Measurements from ENCODE around the gene LRCH4. TPM values are rescaled to one million over a fixed set of nuclear protein-coding genes. Genes with fewer than 3 reads are reported as not detected.

Gene LRCH4
- total and polyA plus RNA-seq, 9 of the 15 experiments (the other 6 are each of a cell fraction or from before 2014, with no cell fraction given): 0.06 to 63.3 (median 15.0) TPM

- no peak for TF ChIP-seq IRF9 (tag; IDR thresholded peaks at IDR 0.05)
- TF ChIP-seq, protein P1, sequence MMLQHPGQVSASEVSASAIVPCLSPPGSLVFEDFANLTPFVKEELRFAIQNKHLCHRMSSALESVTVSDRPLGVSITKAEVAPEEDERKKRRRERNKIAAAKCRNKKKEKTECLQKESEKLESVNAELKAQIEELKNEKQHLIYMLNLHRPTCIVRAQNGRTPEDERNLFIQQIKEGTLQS (IDR thresholded peaks at IDR 0.05): peak; percentile 88
- TF ChIP-seq, protein P1 (CRISPR knock-in tag; conservative IDR thresholded peaks at IDR 0.05): no peak; the same call in 1 of the 2 replicates
- 0 out of 2 replicates have a peak, but pooled peaks have one; percentile 34 for TF ChIP-seq LEF1 (IDR thresholded peaks at IDR 0.05)
- TF ChIP-seq ZNF785 (CRISPR knock-in tag; IDR thresholded peaks at IDR 0.05): no peak
- peak; percentile 28; the same call in 1 of the 2 replicates for TF ChIP-seq RAD51 (IDR thresholded peaks at IDR 0.05; ENCODE audit: borderline replicate concordance, low read depth)
- TF ChIP-seq, protein P2, sequence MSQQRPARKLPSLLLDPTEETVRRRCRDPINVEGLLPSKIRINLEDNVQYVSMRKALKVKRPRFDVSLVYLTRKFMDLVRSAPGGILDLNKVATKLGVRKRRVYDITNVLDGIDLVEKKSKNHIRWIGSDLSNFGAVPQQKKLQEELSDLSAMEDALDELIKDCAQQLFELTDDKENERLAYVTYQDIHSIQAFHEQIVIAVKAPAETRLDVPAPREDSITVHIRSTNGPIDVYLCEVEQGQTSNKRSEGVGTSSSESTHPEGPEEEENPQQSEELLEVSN (IDR thresholded peaks at IDR 0.05; ENCODE audit: borderline replicate concordance in 1 of 2, extremely low read depth in 1 of 2, insufficient read depth in 1 of 2, insufficient read length in 1 of 2, low read depth in 1 of 2, low read length in 1 of 2, poor library complexity in 1 of 2, severe bottlenecking in 1 of 2): peak in 1 of 2 experiments; percentile 15
- no peak for TF ChIP-seq MAFG (tag; conservative IDR thresholded peaks at IDR 0.05)
- TF ChIP-seq MYC (IDR thresholded peaks at IDR 0.05; ENCODE audit: low read depth, low read length): peak; percentile 54; the same call in 1 of the 2 replicates
- 0 out of 2 replicates have a peak, but pooled peaks have one; percentile 30 for TF ChIP-seq MYC (CRISPR knock-in tag; IDR thresholded peaks at IDR 0.05; ENCODE audit: borderline replicate concordance, low read depth)
- no peak for TF ChIP-seq CLOCK (CRISPR knock-in tag; IDR thresholded peaks at IDR 0.05; ENCODE audit: borderline replicate concordance)
- TF ChIP-seq FOXP1 (CRISPR knock-in tag; IDR thresholded peaks at IDR 0.05): no peak
- TF ChIP-seq FOXA1 (IDR thresholded peaks at IDR 0.05; ENCODE audit: borderline replicate concordance): no peak
- TF ChIP-seq CXXC5 (CRISPR knock-in tag; IDR thresholded peaks at IDR 0.05): 0 out of 2 replicates have a peak, but pooled peaks have one; percentile 24
- no peak for TF ChIP-seq KHSRP (IDR thresholded peaks at IDR 0.05)
- peak; percentile 45; the same call in 1 of the 2 replicates for TF ChIP-seq ATF7 (IDR thresholded peaks at IDR 0.05)
- peak; percentile 36; the same call in 1 of the 2 replicates for TF ChIP-seq MAX (CRISPR knock-in tag; IDR thresholded peaks at IDR 0.05)
- TF ChIP-seq RBBP5 (IDR thresholded peaks at IDR 0.05; ENCODE audit: borderline replicate concordance, insufficient read depth, low read length, poor library complexity, severe bottlenecking): peak; percentile 33
- no peak for TF ChIP-seq ZNF354B (CRISPR knock-in tag; IDR thresholded peaks at IDR 0.05)
- TF ChIP-seq SMARCE1 (IDR thresholded peaks at IDR 0.05): 0 out of 2 replicates have a peak, but pooled peaks have one; percentile 47
- TF ChIP-seq NFXL1 (CRISPR knock-in tag; IDR thresholded peaks at IDR 0.05): no peak
- TF ChIP-seq ZNF778 (CRISPR knock-in tag; IDR thresholded peaks at IDR 0.05): no peak
These were observed 40.4 kb downstream of the LRCH4 start (continued) for GRCh38 chr7:100545360-100546128.

Measured in K562 (cell line).